GM18907 (cell line): ENCODE results near the gene SLC9B1.

Experiments
- ATAC-seq: cut with Tn5 transposase; IDR thresholded peaks from one replicate; pipeline ENCODE4 v1.9.1; 2021; ENCODE audit warnings: mild to moderate bottlenecking, moderate library complexity; ENCODE audit not compliant: unreplicated experiment

The SLC9B1 gene, protein sequence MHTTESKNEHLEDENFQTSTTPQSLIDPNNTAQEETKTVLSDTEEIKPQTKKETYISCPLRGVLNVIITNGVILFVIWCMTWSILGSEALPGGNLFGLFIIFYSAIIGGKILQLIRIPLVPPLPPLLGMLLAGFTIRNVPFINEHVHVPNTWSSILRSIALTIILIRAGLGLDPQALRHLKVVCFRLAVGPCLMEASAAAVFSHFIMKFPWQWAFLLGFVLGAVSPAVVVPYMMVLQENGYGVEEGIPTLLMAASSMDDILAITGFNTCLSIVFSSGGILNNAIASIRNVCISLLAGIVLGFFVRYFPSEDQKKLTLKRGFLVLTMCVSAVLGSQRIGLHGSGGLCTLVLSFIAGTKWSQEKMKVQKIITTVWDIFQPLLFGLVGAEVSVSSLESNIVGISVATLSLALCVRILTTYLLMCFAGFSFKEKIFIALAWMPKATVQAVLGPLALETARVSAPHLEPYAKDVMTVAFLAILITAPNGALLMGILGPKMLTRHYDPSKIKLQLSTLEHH

DNA sequence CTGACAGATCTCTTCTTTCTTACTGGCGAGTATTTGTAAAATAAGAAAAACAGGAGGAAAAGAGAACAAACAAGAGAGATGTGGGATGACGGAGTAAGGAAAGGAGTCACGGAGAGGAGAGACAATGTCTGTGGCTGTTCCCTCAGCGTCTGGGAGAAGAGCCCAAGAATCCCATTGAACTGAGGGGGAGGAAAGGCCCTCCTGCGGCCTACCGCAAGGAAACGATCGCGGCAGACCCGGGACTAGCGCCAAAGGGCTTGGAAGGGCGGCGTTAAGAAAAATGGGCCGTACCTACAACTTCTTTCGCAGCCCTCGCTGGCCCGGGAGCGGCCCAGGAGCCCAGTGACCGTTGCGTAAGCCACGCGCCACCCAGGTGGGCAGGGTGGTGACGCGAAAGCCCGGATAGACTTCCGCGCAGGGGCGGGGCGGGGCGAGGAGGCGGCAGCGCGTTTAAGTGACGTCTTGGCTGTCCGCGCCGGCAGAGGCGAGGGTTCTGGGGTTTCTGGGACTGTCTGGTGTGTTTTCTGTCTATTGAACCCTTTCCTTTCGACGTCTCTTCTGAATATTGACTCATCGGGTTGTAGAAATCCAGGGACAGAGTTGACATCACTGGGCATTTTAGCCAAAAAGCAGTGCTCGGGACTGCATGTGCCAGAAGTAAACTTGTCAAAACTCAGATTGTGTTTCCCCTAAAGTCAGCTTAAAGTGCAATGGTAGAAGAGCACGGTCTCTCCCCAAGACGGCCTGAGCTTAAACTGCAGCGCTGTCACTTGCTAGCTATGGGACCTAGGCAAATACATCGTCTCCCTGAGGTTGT is at the start of gene SLC9B1:
Gene SLC9B1 (minus strand): TSS at position 398 of the 817 bp plus-strand sequence. CDS start 27,994 bp downstream, outside the sequence.
- peak; percentile 98 for ATAC-seq

DNA sequence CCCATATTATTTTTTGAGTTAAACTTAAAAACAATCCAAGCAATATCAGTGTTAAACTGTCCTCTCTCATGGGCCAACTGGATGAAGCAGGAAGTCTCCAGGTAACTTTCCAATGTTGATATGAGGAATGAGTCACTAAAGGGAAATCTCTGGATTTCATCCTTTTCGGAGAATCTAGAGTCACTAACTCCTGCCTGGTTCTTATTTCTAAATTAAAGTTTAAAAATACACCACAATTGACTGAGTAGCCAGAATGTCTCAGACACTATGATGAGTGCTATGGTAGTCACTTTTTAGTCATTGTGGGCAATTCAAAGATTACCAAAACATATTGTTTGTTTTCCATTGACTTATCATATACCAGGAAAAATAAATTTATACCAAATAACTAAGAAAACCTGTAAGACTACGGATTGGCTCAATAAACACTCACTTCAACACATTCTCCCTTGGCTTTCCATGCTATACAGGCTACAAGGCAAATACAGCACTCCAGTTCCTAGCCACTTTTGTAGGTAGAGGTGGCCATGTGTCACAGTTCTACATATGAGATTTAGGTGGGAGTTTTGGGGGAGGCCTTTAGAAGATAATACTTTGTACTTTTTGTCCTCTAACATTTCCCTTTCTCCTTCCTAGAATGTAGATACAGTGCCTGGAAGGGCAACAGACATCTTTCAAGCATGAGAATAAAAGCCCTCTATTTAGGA is 48.5 kb upstream of the SLC9B1 start:
- no peak for ATAC-seq

DNA sequence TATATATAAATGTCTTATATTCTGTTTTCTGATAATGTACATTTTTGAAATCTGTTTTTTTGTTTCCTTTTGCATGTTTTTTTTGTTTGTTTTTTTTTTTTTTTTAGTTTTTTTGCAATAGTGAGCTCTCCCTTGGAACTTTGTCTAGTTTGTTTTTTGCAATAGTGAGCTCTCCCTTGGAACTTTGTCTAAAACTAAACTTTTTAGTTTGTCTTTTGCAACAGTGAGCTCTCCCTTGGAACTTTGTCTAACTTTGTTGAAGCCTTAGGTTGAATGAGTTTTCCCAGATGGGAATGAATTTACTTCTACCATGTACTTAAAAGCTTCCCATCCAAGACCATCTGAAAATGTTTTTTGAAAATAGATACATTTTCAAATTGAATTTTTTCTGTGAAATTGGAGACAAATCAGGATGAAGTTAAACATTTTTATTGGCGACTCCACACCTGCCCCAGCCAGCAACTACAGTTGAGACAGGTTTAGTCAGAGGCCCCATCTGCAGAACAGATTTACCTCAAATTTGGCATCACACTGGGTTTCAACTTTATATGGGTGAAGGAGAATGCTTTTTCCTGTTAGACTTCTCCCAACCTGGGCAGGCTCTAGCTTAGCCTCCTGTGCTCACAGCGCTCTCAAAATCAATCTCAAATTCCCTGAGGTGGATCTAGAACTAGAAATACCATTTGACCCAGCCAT is 41.1 kb upstream of the SLC9B1 start:
- no peak for ATAC-seq

DNA sequence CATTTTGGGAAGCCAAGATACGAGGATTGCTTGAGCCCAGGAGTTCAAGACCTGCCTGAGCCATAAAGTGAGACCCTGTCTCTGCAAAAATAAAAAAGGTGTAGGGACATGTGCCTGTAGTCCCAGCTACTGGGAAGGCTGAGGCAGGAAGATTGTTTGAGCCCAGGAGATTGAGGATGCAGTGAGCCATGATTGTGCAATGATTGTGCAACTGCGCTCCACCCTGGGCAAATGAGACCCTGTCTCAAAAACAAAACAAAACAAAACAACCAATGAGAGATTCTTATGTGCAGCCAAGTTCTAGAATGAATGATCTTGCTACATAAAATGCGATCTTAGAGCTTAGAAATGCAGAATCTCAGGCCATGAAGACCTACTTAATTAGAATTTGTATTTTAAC is 34.5 kb upstream of the SLC9B1 start:
- ATAC-seq: no peak

DNA sequence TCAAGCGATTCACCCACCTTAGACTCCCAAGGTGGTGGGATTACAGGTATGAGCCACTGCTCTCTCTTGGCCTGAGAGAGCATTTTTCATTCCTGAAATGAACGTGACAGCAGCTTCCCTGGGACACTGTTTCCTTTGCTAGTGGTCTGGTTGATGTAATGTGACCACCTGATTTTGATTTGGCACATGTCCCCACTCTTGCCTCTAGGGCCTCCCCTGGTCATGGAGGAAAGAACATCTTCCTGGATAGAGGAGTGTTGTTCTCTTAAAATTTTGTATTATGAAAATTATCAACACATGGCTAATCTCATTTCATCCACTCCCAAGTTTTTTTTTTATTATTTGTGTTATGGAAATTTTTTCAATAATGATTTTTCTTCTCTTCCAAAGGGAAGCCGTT is 33.3 kb upstream of the SLC9B1 start:
- no peak for ATAC-seq

DNA sequence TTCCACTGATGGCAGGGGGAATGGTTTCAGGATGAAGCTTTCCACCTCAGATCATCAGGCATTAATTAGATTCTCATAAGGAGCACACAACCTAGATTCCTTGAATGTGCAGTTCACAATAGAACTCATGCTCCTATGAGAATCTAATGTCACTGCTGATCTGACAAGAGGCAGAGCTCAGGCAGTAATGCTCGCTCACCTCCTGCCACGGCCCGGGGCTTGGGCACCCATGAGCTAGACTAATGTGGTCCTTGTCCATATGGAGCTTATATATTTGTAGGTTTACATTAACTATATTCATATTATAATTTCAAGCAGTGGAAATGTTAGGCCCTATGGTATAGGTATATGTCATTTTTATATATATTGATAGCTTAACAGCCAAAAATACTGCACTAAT is 32.6 kb upstream of the SLC9B1 start:
- ATAC-seq: no peak

DNA sequence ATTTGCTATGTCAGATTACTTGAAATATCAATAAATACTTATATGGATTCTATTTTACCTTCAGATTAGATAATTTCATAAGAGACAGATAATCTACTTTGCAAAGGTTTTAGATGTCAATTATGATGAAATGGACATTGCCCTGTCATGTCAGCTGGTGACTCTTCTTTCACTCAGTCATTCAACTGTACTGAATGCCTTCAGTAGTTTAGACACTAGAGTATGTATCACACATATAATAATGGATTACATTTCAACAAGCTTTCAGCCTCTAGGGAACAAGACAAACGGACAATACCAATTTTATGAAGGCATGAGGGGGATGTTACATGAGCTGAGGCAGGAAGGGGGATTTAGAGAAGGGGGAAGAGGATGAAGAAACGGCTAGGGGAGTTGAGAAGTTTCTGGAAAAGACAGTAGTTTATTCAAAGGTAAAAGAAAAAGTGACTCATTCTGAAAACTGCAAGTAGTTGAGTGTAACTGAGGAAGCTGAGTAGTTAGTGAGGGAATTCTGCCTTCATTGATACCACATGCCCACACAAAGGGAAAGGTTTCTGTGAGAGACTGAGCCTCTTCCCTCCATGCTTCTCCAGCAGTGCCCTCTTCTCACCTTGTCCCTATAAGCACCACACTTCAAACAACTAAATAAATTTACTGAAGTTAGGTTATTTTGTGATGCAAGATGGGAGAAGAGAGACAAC is 31.4 kb upstream of the SLC9B1 start:
- peak; percentile 38 for ATAC-seq

DNA sequence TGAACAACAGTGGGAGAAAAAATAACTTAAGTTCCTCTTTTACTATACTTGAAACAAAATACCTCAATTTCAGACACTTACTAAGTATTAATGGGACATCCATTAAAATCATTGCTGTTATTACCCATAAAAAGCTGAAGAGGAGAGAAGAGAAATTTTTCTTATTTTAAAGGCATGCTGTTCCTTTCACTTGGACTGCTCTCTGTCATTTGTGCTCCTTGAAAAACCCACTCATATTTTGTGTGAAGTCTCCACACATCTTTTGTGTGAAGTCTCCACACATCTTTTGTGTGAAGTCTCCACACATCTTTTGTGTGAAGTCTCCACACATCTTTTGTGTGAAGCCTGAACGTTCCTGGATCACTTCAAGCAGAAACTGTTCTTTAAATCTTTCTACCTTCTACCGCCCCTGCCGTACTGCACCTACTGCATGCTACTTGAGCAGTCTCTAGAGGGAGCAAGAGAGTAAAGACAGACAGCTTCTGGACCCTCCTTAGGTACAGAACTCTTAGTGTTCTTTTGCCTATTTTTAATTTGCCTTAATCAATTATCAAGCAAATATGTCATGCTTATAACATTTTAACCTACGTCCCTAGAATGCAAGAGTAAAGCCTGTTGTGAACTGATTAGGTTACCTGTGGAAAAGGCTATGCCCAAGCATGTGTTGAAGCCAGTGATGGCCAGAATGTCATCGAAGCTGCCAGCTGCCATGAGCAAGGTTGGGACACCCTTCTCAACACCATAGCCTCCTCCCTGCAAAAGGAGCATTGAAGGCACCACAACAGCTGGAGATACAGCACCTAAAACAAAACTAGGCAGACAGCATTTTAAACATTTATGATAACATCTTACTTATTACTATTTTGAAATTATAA is 27.1 kb upstream of the SLC9B1 start:
- peak; percentile 93 for ATAC-seq

DNA sequence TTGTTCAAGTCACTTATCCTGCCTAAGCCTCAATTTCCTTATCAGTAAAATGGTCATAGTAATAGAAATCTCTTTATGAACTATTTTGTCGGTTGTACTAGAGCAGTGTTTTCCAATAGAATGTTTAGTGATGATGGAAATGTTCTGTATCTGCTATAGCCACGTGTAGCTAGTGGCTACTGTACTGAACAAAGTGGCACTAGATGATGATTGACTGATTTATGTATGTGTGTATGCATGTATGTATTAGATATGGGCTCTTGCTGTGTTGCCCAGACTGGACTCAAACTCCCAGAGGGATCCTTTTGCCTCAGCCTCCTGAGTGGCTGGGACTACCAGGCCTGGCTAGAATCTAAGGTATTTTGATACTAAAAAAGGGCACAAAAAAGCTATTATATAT is 24.7 kb upstream of the SLC9B1 start:
- no peak for ATAC-seq

DNA sequence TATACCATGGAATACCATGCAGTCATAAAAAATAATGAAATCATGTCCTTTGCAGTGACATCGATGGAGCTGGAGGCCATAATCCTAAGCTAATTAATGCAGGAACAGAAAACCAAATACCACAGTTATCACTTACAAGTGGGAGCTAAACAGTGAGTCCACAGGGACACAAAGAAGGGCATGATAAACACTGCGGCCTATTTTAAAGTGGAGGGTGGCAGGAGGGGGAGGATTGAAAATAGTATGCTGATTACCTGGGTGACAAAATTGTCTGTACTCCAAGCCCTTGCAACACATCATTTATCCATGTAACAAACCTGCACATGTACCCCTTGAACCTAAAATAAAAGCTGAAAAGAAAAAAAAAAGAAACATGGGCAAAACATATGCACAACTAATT is 16.7 kb upstream of the SLC9B1 start:
- ATAC-seq: no peak

DNA sequence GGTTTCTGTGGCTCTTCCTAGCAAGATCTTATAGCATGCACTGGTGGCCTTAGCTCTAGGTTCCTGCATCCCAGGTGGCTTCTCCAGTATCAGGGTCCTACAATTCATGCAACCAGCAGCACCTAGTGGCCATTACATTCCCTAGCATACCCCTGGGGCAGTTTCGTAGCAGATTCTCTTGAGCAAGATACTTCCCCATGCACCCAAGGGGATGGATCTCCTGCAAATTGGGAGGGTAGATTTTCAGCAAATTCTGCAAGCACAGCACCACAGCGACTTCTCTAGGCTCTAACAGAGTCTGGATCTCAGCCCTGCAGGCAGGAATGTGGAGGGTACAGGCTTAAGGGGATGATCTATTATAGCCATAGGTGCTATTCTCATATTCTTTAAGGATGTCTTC is 13.1 kb upstream of the SLC9B1 start:
- ATAC-seq: peak; percentile 79

DNA sequence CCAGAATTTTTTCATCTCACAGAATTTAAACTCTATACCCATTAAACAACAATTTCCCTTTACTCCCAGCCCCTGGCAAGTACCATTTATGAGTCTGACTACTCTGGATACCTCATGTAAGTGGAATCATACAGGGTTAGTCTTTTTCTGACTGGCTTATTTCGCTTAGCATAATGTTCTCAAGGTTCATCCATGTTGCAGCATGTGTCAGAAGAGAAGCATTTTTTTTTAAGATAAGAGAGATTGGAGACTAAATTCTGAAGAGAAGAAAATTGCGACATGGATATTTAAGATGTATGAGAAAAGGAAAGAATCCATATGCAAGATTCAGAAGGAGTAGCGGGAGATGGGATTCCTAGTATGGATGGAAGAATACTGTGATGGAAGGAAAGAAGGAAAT is 11.3 kb upstream of the SLC9B1 start:
- no peak for ATAC-seq

DNA sequence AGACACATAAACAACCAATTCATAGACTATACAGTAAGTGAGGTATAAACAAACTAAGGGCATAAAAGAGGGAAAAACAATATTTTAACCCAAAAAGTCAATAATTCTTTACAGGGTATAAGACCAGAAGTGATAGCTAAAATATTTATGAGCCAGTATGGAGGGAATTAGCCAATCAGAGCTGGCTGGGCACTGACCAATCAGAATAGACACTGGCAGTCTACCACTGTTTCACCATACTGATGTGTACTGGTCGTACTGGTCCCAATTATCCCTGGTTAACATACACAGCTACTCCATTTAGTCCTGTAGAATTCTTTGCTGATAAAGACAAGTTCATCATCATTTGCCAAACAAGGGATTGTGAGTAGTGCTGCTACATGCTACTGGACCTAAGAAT is 9.8 kb upstream of the SLC9B1 start:
- no peak for ATAC-seq

DNA sequence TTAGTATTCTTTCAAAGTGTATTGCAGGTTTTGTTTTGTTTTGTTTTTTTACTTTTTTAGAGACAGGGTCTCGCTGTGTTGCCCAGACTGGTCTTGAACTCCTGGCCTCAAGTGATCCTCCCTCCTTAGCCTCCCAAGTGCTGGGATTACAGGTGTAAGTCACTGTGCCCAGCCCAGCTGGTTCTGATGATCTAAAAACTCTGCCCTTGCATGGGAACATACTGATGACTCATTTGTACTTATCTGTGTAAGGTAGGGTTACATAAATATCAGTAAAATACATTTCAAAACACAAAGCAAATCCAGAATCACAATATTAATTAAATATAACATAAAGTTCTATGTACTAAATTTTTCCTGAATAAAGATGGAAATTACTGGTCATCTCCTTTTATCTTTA is 7.4 kb upstream of the SLC9B1 start:
- no peak for ATAC-seq

DNA sequence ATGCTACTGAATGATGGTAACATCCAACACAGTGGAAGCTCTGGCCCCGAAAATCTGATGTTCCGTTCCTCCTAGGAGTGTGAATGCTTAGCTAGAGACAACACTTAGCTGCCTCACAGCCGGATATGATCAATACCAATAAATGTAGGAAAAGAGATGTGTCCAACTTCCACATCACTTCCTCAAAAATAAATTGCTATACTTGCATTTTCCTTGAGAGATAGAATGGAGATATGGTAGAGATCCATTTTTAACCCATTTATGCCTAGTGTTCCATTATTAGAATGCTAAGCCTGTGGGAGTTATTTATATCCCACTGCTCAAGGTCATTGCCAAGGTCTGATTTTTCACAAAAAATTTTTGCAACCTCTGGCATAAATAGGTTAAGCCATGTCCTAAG is 5.5 kb upstream of the SLC9B1 start:
- ATAC-seq: no peak

DNA sequence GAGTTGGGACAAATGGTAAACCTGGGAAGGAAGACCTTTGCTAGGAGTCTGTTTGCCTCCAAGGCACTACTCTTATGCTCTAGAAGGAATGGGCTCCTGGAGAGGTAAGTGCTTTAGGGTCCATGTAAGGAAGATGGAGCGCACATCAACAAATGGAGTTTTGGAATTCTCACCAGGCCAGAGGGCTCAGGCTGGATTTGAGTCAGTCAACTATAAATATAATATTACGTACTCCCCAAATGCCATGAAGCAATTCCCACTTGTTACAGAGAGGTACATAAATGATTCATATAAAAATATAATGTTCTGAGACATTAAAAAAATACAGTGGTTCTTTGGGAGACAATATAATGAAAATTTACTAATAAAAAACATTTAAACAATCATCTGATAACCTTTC is 1.6 kb upstream of the SLC9B1 start:
- ATAC-seq: no peak

DNA sequence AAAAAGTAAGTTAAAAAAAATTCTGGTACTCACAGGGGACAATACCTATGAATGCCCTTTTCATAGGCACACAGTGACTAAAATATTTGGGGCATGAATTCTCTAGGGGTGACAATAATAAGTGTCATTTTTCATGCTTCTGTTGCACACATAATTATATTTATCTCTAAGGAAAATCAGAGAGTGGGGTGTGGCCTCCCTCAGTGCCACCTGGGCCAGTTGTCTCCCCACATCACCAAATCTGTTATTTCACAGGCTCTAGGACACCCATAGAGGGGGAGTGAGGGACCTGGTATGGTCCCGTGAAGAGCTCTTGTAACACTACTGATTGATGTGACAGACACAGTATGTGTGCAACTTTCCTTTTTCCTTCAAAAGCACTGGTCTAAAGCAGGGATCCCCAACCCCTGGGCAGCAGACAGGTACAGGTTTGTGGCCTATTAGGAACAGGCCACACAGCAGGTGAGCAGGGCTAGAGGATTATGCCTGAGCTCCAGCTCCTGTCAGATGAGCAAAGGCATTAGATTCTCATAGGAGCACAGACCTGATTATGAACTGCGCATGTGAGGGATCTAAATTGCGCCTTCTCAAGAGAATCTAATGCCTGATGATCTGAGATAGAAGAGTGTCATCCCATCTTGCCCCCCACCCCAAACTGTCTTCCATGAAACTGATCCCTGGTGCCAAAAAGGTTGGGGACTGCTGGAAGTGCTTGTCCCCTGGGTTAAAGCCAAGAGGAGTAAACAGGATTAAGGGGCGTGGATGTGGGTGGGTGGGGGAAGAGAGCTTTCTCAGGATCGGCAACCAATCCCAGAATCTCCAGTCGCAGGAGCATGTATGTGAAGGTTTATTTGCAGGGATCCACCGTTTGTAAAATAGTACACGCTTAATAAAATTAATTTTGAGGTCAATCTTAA is 856 bp downstream of the SLC9B1 start:
- no peak for ATAC-seq

DNA sequence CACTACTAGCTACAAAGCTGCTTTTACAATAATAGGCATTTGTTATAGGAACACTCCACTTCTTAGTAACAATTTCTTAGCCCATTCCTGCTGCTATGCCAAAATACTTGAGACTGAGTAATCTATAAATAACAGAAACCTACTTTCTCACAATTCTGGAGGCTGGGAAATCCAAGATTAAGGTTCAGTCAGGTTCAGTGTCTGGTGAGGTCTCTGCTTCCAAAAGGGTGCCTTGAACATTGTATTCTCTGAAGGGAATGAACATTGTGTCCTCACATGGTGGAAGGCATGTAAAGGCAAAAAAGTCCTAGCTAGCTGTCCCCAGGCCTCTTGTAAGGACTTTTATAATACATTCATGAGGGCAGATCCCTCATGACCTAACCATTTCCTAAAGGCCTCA is 7.0 kb downstream of the SLC9B1 start:
- no peak for ATAC-seq
